Measurements from ENCODE around the gene MCTP2. TPM values are rescaled to one million over a fixed set of nuclear protein-coding genes. Genes with fewer than 3 reads are reported as not detected.

Gene MCTP2
- total and polyA plus RNA-seq, 12 donors, result 0.24 to 8.3 (median 0.89) TPM

- Histone ChIP-seq H3K27ac (no peak overlapping the region), H3K9me3 (no peaks in the 10 kb centered on the region), H3K27me3 (peaks cover 0 to 8% (median 0%) of the 10 kb centered on the region in 7 donors), H3K36me3 (peaks cover 0 to 21% (median 0%) of the 10 kb centered on the region in 9 donors), H3K4me1 (no peaks in the 10 kb centered on the region), H3K4me3 (no peak overlapping the region)
- ATAC-seq (no peak), DNase-seq (no peak)
- WGBS, 2 donors, result 95 to 96% methylated on average over 9 of the region's 9 CpGs
- TF ChIP-seq CTCF (IDR thresholded peaks at IDR 0.05), result no peak
- intact Hi-C loops (cut with DNase I), result no loop called here
Observed at GRCh38 chr15:94354655-94355054, 123.3 kb downstream of the MCTP2 start.

GRCh38 chr15:94359716-94360115, 128.4 kb downstream of the MCTP2 start:
- ATAC-seq (no peak), DNase-seq (no peak)
- Histone ChIP-seq H3K36me3 (peaks cover 0 to 13% (median 0%) of the 10 kb centered on the region in 9 donors), H3K27me3 (peaks cover 0 to 30% (median 0%) of the 10 kb centered on the region in 7 donors), H3K9me3 (no peaks in the 10 kb centered on the region), H3K4me3 (no peak overlapping the region), H3K27ac (no peak overlapping the region), H3K4me1 (no peaks in the 10 kb centered on the region)
- 95 to 96% methylated on average over 3 of the region's 3 CpGs for WGBS, 2 donors
- intact Hi-C loops (cut with DNase I), result no loop called here
- TF ChIP-seq CTCF (IDR thresholded peaks at IDR 0.05), result no peak

- Histone ChIP-seq H3K4me1 (no peaks in the 10 kb centered on the region), H3K36me3 (peaks cover 0 to 13% (median 0%) of the 10 kb centered on the region in 9 donors), H3K27me3 (peaks cover 0 to 30% (median 0%) of the 10 kb centered on the region in 7 donors), H3K9me3 (no peaks in the 10 kb centered on the region), H3K4me3 (no peak overlapping the region), H3K27ac (no peak overlapping the region)
- WGBS, 2 donors, result 61 to 70% methylated on average over 7 of the region's 7 CpGs
- ATAC-seq (no peak), DNase-seq (no peak)
- intact Hi-C loops (cut with DNase I), result no loop called here
- no peak for TF ChIP-seq CTCF (IDR thresholded peaks at IDR 0.05)
Observed at GRCh38 chr15:94360251-94360685, 128.9 kb downstream of the MCTP2 start.

GRCh38 chr15:94362385-94363092, 131.2 kb downstream of the MCTP2 start:
- no peak for ATAC-seq
- no peak overlapping the region for H3K27ac ChIP-seq
- peaks cover 0 to 13% (median 0%) of the 10 kb centered on the region in 9 donors for H3K36me3 ChIP-seq
- 76 to 89% methylated on average over 4 of the region's 4 CpGs for WGBS, 2 donors
- H3K27me3 ChIP-seq, result peaks cover 0 to 45% (median 11%) of the 10 kb centered on the region in 7 donors
- H3K9me3 ChIP-seq, result no peaks in the 10 kb centered on the region
- TF ChIP-seq CTCF (IDR thresholded peaks at IDR 0.05), result no peak
- intact Hi-C loops (cut with DNase I), result no loop called here
- H3K4me3 ChIP-seq, result no peak overlapping the region
- no peak for DNase-seq
- H3K4me1 ChIP-seq, result no peaks in the 10 kb centered on the region

All from heart right ventricle (tissue), 16 donors.